SKM-1 treated with dmso at 0.1 percent for 144 hours (cell line): Measurements from ENCODE around the gene ENPP7.
"Not testable (repeated sequence)": the region's sequence is repeated elsewhere in the genome, so short reads cannot be mapped to it uniquely, and the experiment has no call there.

Experiments
- DNase-seq: peaks from one replicate; lab custom pipeline; 2025; ENCODE audit not compliant: unreplicated experiment; lab: John Stamatoyannopoulos, UW

Gene ENPP7

DNA sequence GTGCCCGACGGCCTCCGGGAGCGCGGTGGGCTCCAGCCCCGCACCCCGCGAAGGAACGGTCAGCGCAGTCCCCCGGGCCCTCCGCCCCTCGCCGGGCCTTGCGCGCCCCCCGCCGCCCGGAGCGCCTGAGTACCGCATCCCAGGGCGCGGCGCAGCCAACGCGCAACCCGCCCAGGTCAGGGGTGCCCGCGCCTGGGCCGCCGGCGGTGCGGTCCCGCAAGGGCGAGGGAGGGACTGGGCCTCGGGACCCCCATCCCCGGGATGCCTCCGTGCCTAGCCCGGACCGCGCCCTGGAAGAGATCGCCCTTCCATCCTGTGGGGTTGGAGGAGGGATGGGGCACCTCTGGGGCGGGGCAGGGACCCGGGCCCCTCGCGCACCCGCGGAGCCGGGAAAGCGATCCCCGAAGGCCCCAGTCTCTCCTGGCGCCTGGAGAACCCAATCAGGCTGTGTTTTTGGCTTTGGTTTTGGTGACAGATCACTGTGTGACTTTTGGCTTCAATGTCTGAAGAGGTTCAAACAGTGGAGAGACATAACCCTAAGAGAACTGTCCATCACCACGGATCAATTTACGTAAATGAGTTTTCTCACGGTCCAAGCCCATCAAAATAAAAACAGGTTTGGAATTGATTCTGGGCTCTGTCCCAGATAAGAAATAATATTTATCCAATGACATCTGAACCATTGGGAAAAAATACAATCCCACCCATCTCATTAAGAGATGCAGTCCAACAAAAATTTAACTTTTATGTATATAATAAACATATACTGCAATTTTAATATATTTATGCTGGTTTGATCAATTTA is 17.8 kb downstream of the ENPP7 start:
- DNase-seq, result no peak

- DNase-seq, result no peak
Observed at GRCh38 chr17:79749156-79749815, 18.5 kb downstream of the ENPP7 start.

DNA sequence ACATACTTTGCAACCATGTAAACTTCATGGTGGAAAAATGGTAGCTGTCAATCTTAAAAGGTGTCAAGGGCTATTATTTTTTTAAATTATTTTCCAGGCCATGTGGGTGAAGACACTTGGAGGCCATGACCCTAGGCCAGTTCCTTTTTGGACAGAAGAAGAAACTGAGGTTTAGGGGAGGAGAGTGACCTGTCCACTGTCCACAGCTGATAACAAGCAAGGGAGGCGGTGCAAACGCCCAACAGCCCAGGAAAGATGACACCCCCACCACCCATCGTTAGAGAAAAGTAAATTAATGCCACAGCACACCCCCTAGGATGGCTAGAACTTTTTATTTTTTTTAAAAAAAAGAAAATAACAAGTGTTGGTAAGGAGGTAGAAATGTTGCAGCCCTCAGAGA is 19.2 kb downstream of the ENPP7 start:
- DNase-seq, result no peak

DNA sequence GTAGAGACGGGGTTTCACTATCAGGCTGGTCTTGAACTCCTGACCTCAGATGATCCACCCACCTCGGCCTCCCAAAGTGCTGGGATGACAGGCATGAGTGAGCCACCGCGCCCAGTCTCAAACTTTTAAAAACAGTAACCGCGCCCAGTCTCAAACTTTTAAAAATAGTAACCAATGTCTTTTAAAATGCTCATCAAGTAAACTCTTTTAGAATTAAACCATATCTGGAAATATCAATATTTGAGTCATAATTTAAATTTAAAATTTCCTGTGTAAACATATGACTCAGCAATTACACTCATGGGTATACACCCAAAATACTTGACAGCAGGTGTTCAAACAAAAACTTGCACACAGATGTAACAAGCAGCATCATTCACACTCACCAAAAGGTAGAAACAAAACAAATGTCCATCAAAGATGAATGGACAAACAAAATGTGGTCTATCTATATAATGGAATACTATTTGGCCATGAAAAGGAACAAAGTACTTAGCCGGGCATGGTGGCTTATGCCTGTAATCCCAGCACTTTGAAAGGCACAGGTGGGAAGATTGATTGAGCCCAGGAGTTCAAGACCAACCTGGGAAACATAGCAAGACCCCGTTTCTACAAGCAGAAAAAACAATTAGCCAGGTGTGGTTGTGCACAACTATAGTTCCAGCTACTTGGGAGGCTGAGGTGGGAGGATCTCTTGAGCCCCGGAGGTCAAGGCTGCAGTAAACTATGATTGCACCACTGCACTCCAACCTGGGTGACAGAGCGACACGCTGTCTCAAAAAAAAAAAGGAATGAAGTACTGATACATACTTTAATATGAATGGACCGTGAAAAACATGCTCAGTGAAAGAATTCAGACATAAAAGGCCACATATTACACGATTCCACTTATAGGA is 20.2 kb downstream of the ENPP7 start:
- no peak for DNase-seq

- no peak for DNase-seq
Observed at GRCh38 chr17:79752175-79752574, 21.4 kb downstream of the ENPP7 start.

- no peak for DNase-seq
Observed at GRCh38 chr17:79754370-79754769, 23.6 kb downstream of the ENPP7 start.

- DNase-seq, result not testable (repeated sequence)
Observed at GRCh38 chr17:79754903-79755302, 24.2 kb downstream of the ENPP7 start.

DNA sequence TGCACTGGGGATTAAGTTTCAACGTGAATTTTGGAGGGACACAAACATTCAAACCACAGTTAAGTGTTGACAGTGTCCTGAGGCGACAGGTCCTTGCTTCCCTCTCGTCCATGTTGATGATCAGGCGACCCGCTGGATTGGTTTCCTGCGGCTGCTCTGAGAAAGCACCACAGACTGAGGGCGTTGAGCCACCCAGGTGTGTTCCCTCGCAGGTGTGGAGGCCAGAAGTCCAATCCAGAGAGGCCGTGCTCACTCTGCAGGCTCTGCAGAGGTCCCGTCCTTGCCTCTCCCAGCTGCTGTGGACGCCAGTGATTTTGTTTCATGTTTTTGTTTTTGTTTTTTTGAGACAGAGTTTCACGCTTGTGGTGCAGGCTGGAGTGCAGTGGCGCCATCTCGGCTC is 24.8 kb downstream of the ENPP7 start:
- no peak for DNase-seq

DNA sequence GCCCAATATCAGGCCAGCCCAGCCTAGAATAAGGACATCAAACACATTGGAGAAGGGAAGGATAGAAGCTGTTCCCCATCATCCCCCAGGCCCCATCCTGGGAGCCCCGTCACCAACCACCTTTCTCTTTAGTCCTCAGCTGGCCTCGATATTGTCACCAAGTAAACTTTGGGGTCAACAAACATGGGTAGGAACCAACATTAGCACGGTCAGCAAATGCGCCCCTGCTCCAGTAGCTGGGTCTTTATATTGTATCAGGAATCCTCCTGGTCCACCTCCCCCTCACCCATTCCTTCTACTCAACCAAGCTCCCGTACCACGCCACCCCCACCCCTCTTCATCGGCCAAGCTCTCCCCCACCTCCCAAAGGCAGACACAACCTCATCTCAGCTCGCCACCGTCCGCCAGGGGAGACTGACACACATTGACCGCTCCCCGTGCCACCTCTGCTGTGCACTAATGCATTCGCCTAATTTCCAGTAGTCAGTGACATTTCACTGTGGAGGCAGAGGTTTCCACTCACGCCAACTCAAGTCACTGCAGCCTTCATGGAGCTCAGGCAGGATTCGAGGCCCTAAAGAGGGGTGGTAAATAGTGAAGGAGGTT is 26.5 kb downstream of the ENPP7 start:
- no peak for DNase-seq

DNA sequence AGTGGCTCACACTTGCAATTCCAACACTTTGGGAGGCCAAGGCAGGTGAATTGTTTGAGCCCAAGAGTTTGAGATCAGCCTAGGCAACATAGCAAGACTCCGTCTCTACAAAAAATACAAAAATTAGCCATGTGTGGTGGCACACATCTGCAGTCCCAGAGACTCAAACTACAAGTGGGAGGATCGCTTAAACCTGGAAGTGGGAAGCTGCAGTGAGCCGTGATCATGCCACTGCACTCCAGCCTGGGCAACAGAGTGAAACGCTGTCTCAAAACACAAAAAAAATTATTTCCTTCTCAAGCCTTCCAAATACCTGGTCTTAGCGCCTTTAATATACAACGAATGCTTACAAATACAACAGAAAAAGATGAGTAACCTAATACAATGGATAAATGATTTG is 27.5 kb downstream of the ENPP7 start:
- DNase-seq, result no peak

DNA sequence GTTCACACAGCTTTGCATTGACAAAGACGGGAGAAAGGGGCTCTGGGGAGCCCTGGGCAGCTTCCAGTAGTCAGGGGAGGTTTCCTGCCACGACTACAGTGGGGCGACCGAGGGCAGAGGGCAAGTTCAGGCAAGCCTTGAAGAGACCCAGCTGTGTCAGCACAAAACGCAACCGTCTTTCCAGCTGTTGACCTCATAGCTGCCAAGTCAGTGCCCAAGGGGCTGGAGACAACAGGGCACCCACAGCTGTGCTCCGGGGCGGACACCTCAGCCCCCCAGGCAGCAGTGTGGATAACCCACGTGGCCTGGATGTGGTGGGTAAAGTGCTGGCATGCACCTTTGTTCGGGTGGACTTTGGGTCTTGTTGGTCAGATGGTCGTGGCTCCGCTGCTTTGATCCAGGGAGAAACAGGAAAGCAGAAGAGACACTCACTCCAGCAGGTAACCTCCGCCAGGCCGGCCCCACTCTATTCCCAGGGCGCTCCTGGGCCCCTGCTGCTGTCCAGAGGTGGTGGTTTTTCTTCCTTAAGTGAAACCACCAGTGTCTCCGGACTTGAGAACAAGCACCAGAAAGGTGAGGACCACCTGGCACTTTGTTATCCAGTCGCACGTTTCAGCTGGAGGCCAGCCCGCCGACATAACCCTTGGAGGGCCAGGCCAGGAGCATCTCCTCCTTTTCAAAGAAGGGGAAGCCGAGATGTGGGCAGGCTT is 29.6 kb downstream of the ENPP7 start:
- DNase-seq, result no peak

GRCh38 chr17:79761894-79762589 is 31.3 kb downstream of the ENPP7 start:
- no peak for DNase-seq

GRCh38 chr17:79765708-79766107 is 35.0 kb downstream of the ENPP7 start:
- DNase-seq, result no peak

DNA sequence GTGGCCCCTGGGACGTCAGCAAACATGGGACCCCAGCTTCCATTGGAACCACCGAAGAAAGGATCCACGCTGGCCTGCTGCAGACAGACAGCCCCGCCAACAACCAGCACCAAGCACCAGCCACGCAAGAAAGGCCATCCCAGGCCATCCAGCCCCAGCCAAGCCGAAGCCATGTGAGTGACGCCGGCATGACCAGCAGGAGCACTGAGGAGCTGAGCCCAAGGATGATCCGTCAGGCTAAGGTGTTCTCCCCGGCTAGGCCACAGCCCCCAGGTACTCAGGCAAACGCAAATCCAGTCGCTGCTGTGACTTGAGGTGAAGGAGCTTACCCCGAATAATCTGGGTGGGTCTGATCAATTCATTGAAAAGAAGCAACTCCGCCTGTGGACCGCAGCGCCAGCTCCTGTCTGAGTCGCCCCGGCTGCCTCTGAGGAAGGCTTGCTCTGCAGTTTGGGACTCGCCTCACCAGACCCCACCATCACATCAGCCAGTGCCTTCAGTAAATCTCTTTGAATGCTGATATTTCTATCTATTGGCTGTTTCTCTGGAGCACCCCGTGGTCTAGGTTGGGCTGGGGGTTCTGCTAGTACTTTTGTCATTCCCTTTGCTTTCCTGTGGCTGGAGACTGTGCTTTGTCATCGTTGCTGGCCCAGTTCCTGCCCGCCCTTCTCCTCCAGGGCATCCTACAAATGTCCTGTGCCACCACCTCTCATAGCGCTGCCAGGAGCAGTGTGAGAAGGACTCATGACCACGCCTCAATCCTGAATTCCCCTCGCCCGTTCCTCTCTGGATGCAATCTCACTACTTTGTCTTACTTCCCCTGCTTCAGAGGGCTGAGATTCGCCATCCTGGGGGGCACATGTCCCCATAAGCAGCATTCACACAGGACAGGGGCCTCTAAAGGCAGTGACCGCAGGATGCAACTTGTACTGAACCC is 39.1 kb downstream of the ENPP7 start:
- no peak for DNase-seq

GRCh38 chr17:79771276-79771675 is 40.5 kb downstream of the ENPP7 start:
- no peak for DNase-seq

DNA sequence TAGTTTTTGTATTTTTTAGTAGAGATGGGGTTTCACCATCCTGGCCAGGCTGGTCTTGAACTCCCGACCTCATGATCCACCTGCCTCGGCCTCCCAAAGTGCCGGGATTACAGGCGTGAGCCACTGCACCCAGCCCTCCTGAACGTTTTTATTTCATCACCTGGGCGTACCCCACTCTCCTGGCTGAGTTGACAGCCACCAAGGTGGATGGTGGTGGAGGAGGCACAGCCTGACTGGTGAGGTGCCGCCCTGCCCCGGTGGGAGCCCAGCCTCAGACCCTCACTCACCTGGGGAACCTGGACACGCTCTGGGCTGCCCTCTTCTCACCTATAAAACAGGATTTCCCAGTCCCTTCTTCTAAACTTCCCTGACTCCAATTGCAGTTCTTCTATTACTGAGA is 42.0 kb downstream of the ENPP7 start:
- DNase-seq, result not testable (repeated sequence)

DNA sequence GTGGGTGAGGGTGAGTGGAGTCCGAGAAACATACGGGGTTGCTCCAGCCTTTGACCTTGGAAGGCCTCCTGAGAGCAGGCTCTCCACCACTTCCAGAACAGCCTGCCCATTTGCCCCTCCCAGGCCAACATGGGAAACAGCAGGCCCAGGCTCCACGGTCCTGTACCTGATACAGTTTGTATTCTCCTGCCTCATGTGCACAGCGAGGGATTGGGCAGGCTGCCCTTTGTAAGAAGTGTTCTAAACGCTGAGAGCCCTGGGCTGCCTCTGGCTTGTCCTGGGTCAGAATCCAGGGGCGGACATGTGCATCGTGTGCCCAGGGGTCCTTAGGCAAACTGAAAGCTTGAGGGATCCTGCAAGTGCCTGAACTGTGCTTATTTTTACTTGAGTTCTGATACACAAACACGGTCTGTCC is 43.8 kb downstream of the ENPP7 start:
- DNase-seq, result no peak

DNA sequence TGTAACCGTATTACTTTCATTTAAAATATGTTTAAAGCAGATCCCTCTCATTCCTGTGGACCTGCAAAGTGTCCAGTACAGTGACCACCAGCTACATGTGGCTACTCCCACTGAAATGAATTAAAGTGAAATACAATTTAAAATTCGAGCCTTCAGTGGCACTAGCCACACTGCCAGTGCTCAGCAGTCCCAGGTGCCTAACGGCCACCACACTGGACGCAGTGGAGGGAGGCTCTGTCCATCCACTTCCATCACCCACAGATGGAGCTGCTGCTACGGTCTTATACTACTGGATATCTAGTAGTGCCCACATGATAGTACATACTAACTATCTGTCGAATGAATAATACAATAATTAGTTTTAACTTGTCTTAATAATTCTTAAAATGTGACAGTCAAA is 44.9 kb downstream of the ENPP7 start:
- no peak for DNase-seq
